H1 (cell line): ENCODE data around the gene SLC9A3. TPM values are rescaled to one million over a fixed set of nuclear protein-coding genes. Genes with fewer than 3 reads are reported as not detected.
A peak's percentile ranks its signal among the peaks of the same experiment; 100 is the strongest.

Experiments
- CTCF ChIA-PET: fragments of 300-600 bp; sonication (Branson Sonifier 250); formaldehyde crosslinking; loops from one replicate; lab custom pipeline; 2021; ENCODE audit not compliant: partially characterized antibody; lab: Charles Lee
- POLR2A ChIA-PET: fragments of 300-600 bp; sonication (Branson Sonifier 250); formaldehyde crosslinking; loops from one replicate; lab custom pipeline; 2021; ENCODE audit warnings: inconsistent platforms; ENCODE audit not compliant: partially characterized antibody; lab: Charles Lee
- DNase-seq, 2 experiments: peaks; one replicate each; pipeline versions ENCODE4 v3.0.0 to v3.0.0-alpha.2; 2010 to 2022; ENCODE audit warnings: low spot score in 2 of 2, low read depth in 1 of 2, mixed read lengths in 1 of 2
- FAIRE-seq: peaks from 2 replicates; lab custom pipeline; 2011; peaks lifted over from hg19 to GRCh38; lab: Jason Lieb, UNC
- H2AFZ ChIP-seq: 2 replicates; pipeline ENCODE4 v1.8.1; 2012; ENCODE audit warnings: low read length, inconsistent platforms
- H2AK5ac ChIP-seq: 2 replicates; pipeline ENCODE4 v1.6.1; 2013; ENCODE audit warnings: low read depth, low read length
- H2BK120ac ChIP-seq: replicated peaks from 2 replicates; pipeline ENCODE3; 2013; ENCODE audit warnings: low read depth, low read length, inconsistent platforms
- H2BK12ac ChIP-seq: 2 replicates; pipeline ENCODE4 v1.6.1; 2013; ENCODE audit warnings: low read depth, low read length
- H2BK15ac ChIP-seq: 2 replicates; pipeline ENCODE4 v1.6.1; 2013; ENCODE audit warnings: low read length
- H2BK20ac ChIP-seq: 2 replicates; pipeline ENCODE4 v1.6.1; 2013; ENCODE audit warnings: low read length
- H2BK5ac ChIP-seq: 2 replicates; pipeline ENCODE4 v1.6.1; 2013; ENCODE audit warnings: low read depth, low read length
- H3K14ac ChIP-seq: 2 replicates; pipeline ENCODE4 v1.6.1; 2013; ENCODE audit warnings: inconsistent platforms; ENCODE audit not compliant: insufficient read length
- H3K18ac ChIP-seq: 2 replicates; pipeline ENCODE4 v1.6.1; 2013; ENCODE audit warnings: low read length; ENCODE audit errors: extremely low read depth
- H3K23ac ChIP-seq: 2 replicates; pipeline ENCODE4 v1.6.1; 2013; ENCODE audit warnings: inconsistent platforms; ENCODE audit not compliant: insufficient read length
- H3K23me2 ChIP-seq: 2 replicates; pipeline ENCODE4 v1.6.1; 2013; ENCODE audit warnings: low read depth, low read length
- H3K27ac ChIP-seq: 2 replicates; pipeline ENCODE4 v1.6.1; 2011; ENCODE audit warnings: low read depth, low read length, inconsistent platforms
- H3K27me3 ChIP-seq, 4 experiments: replicated peaks in 1 of 4; 1 replicate in 1 of 4; 2 replicates in 3 of 4; pipeline versions ENCODE4 v1.6.1 to v1.8.1; 2011 to 2013; ENCODE audit warnings: low read length in 3 of 4, mild to moderate bottlenecking in 3 of 4, inconsistent platforms in 2 of 4, mixed read lengths in 2 of 4, moderate library complexity in 1 of 4; ENCODE audit not compliant: control insufficient read depth in 3 of 4, insufficient read depth in 3 of 4; ENCODE audit errors: extremely low read depth in 1 of 4
- H3K36me3 ChIP-seq, 4 experiments: 2 replicates each; pipeline versions ENCODE4 v1.6.1 to v1.8.1; 2011 to 2013; ENCODE audit warnings: mild to moderate bottlenecking in 4 of 4, low read length in 3 of 4, moderate library complexity in 2 of 4, control low read depth in 1 of 4, inconsistent platforms in 1 of 4; ENCODE audit not compliant: insufficient read depth in 4 of 4, control insufficient read depth in 2 of 4
- H3K4ac ChIP-seq: replicated peaks from 2 replicates; pipeline ENCODE3; 2013; ENCODE audit warnings: low read length, low read depth, mixed read lengths, inconsistent platforms; ENCODE audit not compliant: insufficient read length
- H3K4me1 ChIP-seq, 4 experiments: replicated peaks in 1 of 4; 1 replicate in 1 of 4; 2 replicates in 3 of 4; pipeline versions ENCODE4 v1.6.1 to v1.8.1; 2011 to 2013; ENCODE audit warnings: low read length in 3 of 4, inconsistent platforms in 2 of 4, mixed read lengths in 1 of 4; ENCODE audit not compliant: insufficient read depth in 4 of 4, control insufficient read depth in 3 of 4
- H3K4me2 ChIP-seq, 2 experiments: 2 replicates each; pipeline versions ENCODE4 v1.6.1 to v1.8.1; 2011 to 2013; ENCODE audit warnings: low read depth in 2 of 2, low read length in 2 of 2, control low read depth in 1 of 2, inconsistent platforms in 1 of 2, mild to moderate bottlenecking in 1 of 2; ENCODE audit not compliant: insufficient read depth in 1 of 2
- H3K4me3 ChIP-seq, 4 experiments: fragments of 200-600, 300-600 bp in 1 of 4; sonication (generic), shearing (Covaris generic), sonication (Bioruptor Twin) in 1 of 4; 2 replicates each; pipeline versions ENCODE4 v1.5.1 to v1.8.1; 2011 to 2016; ENCODE audit warnings: low read length in 4 of 4, low read depth in 3 of 4, control low read depth in 2 of 4, inconsistent platforms in 2 of 4, mild to moderate bottlenecking in 2 of 4, mixed read lengths in 1 of 4, moderate library complexity in 1 of 4; ENCODE audit not compliant: insufficient read depth in 2 of 4; ENCODE audit errors: extremely low read depth in 1 of 4
- H3K56ac ChIP-seq: replicated peaks from 2 replicates; pipeline ENCODE3; 2013; ENCODE audit warnings: low read depth, mild to moderate bottlenecking, mixed read lengths, low read length, inconsistent platforms; ENCODE audit not compliant: insufficient read length
- H3K79me1 ChIP-seq: 2 replicates; pipeline ENCODE4 v1.6.1; 2013; ENCODE audit warnings: low read depth, low read length, control low read depth
- H3K79me2 ChIP-seq, 2 experiments: 2 replicates each; pipeline versions ENCODE4 v1.6.1 to v1.8.1; 2012 to 2013; ENCODE audit warnings: low read length in 2 of 2, mild to moderate bottlenecking in 2 of 2, inconsistent platforms in 1 of 2; ENCODE audit not compliant: insufficient read depth in 2 of 2, control insufficient read depth in 1 of 2
- H3K9ac ChIP-seq, 4 experiments: replicated peaks in 1 of 4; 1 replicate in 1 of 4; 2 replicates in 3 of 4; pipeline versions ENCODE4 v1.6.1 to v1.8.1; 2011 to 2013; ENCODE audit warnings: low read depth in 3 of 4, low read length in 3 of 4, control low read depth in 2 of 4, mild to moderate bottlenecking in 2 of 4, moderate library complexity in 2 of 4, inconsistent platforms in 1 of 4; ENCODE audit errors: extremely low read depth in 1 of 4
- H3K9me3 ChIP-seq, 2 experiments: 2 replicates each; pipeline versions ENCODE4 v1.6.1 to v1.8.1; 2012 to 2013; ENCODE audit warnings: mild to moderate bottlenecking in 2 of 2, moderate library complexity in 2 of 2, control low read depth in 1 of 2, inconsistent platforms in 1 of 2, low read depth in 1 of 2, low read length in 1 of 2, mixed read lengths in 1 of 2; ENCODE audit not compliant: insufficient read depth in 2 of 2
- H4K20me1 ChIP-seq, 2 experiments: replicated peaks in 1 of 2; 2 replicates each; pipeline versions ENCODE3 to v1.8.1; 2011 to 2013; ENCODE audit warnings: inconsistent platforms in 2 of 2, low read length in 2 of 2, mild to moderate bottlenecking in 1 of 2; ENCODE audit not compliant: insufficient read depth in 2 of 2, control insufficient read depth in 1 of 2
- H4K5ac ChIP-seq: 2 replicates; pipeline ENCODE4 v1.6.1; 2013; ENCODE audit warnings: low read length, low read depth, mixed read lengths, inconsistent platforms; ENCODE audit not compliant: insufficient read length
- H4K8ac ChIP-seq: 2 replicates; pipeline ENCODE4 v1.8.0; 2013; ENCODE audit warnings: mild to moderate bottlenecking, moderate library complexity, low read length, inconsistent platforms; ENCODE audit not compliant: insufficient read depth; ENCODE audit errors: extremely low read depth
- H4K91ac ChIP-seq: replicated peaks from 2 replicates; pipeline ENCODE3; 2013; ENCODE audit warnings: low read length, mixed read lengths, inconsistent platforms; ENCODE audit not compliant: insufficient read length
- BCL11A ChIP-seq, 2 experiments: IDR thresholded peaks; one replicate each; pipeline ENCODE4 v1.6.1; 2011; ENCODE audit warnings: low read depth in 2 of 2, low read length in 2 of 2, mild to moderate bottlenecking in 2 of 2
- E2F6 ChIP-seq: IDR thresholded peaks from 2 replicates; pipeline ENCODE4 v1.6.1; 2012; ENCODE audit warnings: inconsistent platforms
- EGR1 ChIP-seq: IDR thresholded peaks from 2 replicates; pipeline ENCODE4 v1.6.1; 2011; ENCODE audit warnings: low read depth, low read length, borderline replicate concordance
- MAX ChIP-seq: IDR thresholded peaks from 2 replicates; pipeline ENCODE4 v1.6.1; 2012; ENCODE audit warnings: inconsistent platforms
- NANOG ChIP-seq: IDR thresholded peaks from 2 replicates; pipeline ENCODE4 v1.6.1; 2011; ENCODE audit warnings: low read length, low read depth, mild to moderate bottlenecking, inconsistent platforms; ENCODE audit not compliant: insufficient read depth, poor library complexity, severe bottlenecking
- POU5F1 ChIP-seq: IDR thresholded peaks from 2 replicates; pipeline ENCODE4 v1.6.1; 2011; ENCODE audit warnings: low read depth, mild to moderate bottlenecking, low read length, moderate library complexity
- WGBS, 2 experiments: shearing (Covaris generic) in 1 of 2; methylation state at CpG; one replicate each; pipeline versions ENCODE4 v1.1.6 to v1.1.7; 2013 to 2015; ENCODE audit warnings: low lambda C conversion rate in 2 of 2, mixed read lengths in 2 of 2, inconsistent platforms in 1 of 2, low coverage in 1 of 2, missing lambda C conversion rate in 1 of 2; ENCODE audit not compliant: insufficient replicate concordance in 2 of 2, insufficient coverage in 1 of 2, insufficient read length in 1 of 2; ENCODE audit errors: extremely low coverage in 1 of 2, missing lambda C conversion rate in 1 of 2; 5-methylcytosine and 5-hydroxymethylcytosine counted together
- polyA plus RNA-seq, 7 experiments: library from polyadenylated mRNA; depleted of rRNA in 3 of 7; stranded (reverse) in 5 of 7; unstranded in 2 of 7; fragments of >200 nt in 5 of 7; fragments of 200-250 nt in 2 of 7; gene quantifications; 1 replicate in 5 of 7; 2 replicates in 1 of 7; 4 replicates in 1 of 7; pipeline versions ENCODE4 v1.2.1 to v1.2.3, GENCODE V29; 2011 to 2013; ENCODE audit warnings: missing spikeins in 2 of 7, mixed read lengths in 2 of 7
- total RNA-seq: library from RNA; stranded (reverse); fragmentation: NEBNext Ultra II Directional; extraction: Animal tissue kit (Norgen Biotek cat#: 25700); gene quantifications from 2 replicates; pipeline ENCODE4 v1.2.1, GENCODE V29; 2021

SLC9A3 gene
- total and polyA plus RNA-seq, 2 of the 8 experiments (the other 6 are each of a cell fraction or from before 2014, with no cell fraction given), result 0.95 to 1.0 TPM

- H2BK5ac ChIP-seq, result no peak overlapping the region
- H4K20me1 ChIP-seq, result peaks cover 0 to 8% of the 10 kb centered on the region in 2 experiments
- H3K27me3 ChIP-seq, result peaks cover 48 to 80% (median 73%) of the 10 kb centered on the region in 4 experiments
- H2BK120ac ChIP-seq, result no peak overlapping the region
- no peak for FAIRE-seq
- no peak overlapping the region for H2AFZ ChIP-seq
- no peaks in the 10 kb centered on the region for H3K79me1 ChIP-seq
- H3K79me2 ChIP-seq, result no peaks in the 10 kb centered on the region
- H3K9ac ChIP-seq, result no peak overlapping the region
- H3K4me3 ChIP-seq, result 0 out of 8 replicates have a peak overlapping the region, but pooled peaks of 1 of the 4 experiments have one; percentile 30
- H3K36me3 ChIP-seq, result peaks cover 0 to 3% (median 0%) of the 10 kb centered on the region in 4 experiments; a peak in 1 of 8 replicates
- peaks cover 1% of the 10 kb centered on the region; the same call in 1 of the 2 replicates for H3K23me2 ChIP-seq
- H3K4me1 ChIP-seq, result peaks cover 0 to 12% (median 8%) of the 10 kb centered on the region in 4 experiments; a peak in 6 of 7 replicates
- H3K9me3 ChIP-seq, result no peaks in the 10 kb centered on the region
- no peak overlapping the region for H2BK20ac ChIP-seq
- no peak overlapping the region for H3K18ac ChIP-seq
- H3K27ac ChIP-seq, result no peak overlapping the region
- H3K56ac ChIP-seq, result no peak overlapping the region
- H3K4ac ChIP-seq, result no peak overlapping the region
- H4K8ac ChIP-seq, result no peak overlapping the region
- H2BK15ac ChIP-seq, result no peak overlapping the region
- no peak overlapping the region for H2AK5ac ChIP-seq
- no peak for DNase-seq
- peak overlapping the region; percentile 30 to 64; a peak in 3 of 4 replicates for H3K4me2 ChIP-seq
- H3K14ac ChIP-seq, result no peak overlapping the region
- H2BK12ac ChIP-seq, result no peak overlapping the region
- ChIA-PET POLR2A (interaction anchor here (2.1 kb wide), 1 partner anchor 54 kb away, joined by 5 read pairs; no protein-coding TSS in a partner anchor), CTCF (interaction anchor here (0.6 to 2.4 kb wide), 5 partner anchors 11 to 211 kb away, joined by 3 to 5 read pairs (median 4); no protein-coding TSS in a partner anchor)
- TF ChIP-seq MAX (peak; percentile 79), BCL11A (IDR thresholded peaks at IDR 0.05; ENCODE audit: low read depth in 2 of 2, low read length in 2 of 2) (no peak), NANOG (no peak), E2F6 (peak; percentile 16; the same call in 1 of the 2 replicates), EGR1 (no peak), POU5F1 (no peak)
- no peak overlapping the region for H4K5ac ChIP-seq
- no peak overlapping the region for H3K23ac ChIP-seq
- WGBS, 2 experiments, result 83% methylated on average over 12 of the region's 66 CpGs; no CpG with 5 or more reads in 1 of the 2 experiments
- no peak overlapping the region for H4K91ac ChIP-seq
These were observed 3.7 kb upstream of the SLC9A3 start for GRCh38 chr5:527646-528628.
